ENCODE data around the gene OSBPL10.
"Not testable (repeated sequence)": the region's sequence is repeated elsewhere in the genome, so short reads cannot be mapped to it uniquely, and the experiment has no call there.

Gene OSBPL10

DNA sequence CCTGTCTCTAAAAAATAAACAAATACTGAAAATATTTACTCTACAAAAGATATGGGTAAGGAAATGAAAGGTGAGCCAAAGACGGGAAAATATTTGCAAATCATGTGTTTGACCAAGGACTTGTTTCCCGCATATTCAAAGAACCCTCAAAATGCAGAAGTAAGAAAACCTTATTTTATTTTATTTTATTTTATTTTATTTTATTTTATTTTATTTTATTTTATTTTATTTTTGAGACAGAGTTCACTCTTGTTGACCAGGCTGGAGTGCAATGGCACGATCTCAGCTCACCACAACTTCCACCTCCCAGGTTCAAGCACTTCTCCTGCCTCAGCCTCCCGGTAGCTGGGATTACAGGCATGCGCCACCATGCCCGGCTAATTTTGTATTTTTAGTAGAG, 11.9 kb upstream of the OSBPL10 start:
- not testable (repeated sequence) for DNase-seq

DNA sequence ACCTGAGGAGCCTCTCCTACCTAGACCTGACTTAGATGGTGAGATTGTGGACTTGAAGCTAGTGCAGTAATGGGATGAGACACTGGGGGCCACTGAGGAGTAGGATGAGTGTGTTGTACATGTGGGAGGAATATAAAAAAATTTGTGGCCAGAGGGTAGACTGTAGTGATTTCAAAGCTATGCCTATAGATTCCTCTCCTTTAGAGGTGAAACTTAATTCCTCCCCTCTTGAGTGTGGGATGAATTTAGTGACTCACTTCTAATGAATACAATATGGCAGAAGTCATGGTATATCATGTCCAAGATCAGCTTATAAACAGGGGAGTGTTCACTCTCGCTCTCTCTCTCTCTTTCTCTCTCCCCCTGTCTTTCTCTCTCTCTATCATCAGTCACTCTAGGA, 7.2 kb upstream of the OSBPL10 start:
- no peak for DNase-seq

DNA sequence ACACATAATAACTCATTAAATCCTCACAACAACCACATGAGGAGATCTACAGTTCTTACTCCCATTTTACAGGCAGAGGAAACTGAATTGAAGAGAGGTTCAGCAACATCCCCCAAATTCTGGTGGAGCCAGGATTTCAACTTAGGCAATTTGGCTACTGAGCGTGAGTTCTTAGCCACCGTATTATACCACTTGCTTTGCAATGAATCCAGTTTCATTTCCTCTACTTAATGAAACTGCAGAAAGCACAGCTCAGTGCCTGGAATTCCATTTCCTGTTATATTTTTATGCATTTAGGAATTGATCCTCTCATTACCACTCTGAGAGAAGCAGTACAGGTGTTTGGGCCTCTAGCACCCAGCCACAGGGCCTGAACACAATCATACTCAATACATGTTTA, 4.8 kb upstream of the OSBPL10 start:
- DNase-seq, result no peak

DNA sequence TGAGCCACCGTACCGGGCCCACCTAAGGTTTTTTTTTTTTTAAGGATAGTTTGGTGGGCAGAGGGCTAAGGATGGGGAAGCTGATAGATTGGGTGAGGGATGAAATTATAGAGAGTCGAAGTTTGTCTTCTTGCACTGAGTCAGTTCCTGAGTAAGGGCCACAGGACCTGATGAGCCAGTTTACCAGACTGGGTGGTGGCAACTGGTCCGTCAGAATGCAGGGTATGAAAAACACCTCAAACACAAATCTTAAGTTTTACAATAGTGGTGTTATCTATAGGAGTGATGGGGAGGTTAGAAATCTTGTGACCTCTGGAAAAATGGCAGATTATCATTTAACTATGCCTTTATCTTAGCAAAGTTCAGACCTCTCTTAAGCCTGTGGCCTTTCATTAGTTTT, 3.3 kb upstream of the OSBPL10 start:
- DNase-seq, result no peak

DNA sequence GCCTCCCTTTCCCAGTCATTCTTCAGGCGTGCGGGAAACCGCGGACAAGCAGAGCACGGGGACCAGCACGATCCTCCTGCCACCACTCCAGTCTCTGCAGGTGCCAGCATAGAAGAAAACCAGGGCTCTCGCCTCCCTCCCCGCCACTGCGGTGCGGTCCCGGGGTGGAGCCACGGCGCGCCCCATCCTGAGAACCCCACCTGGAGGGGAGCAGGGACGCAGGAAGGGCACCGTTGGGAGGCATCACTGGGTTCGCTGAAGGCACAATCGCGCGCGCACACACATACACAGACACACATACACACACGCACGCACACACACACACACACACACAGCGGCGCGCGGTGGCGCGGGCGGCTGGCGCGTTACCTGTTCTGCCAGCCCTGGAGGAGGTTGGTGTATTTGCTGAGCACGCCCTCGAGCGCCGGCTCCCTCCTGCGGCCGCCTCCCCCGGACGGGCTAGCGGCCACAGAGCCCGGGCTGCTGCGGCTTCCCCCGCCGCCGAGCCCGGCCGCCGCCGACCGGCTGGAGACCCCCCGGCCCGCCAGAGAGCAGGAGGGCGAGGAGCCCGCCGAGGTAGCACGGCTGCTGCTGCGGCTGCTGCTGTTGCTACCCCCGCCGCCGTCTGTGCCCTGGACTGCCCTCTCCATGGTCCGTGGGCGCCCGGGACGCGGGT, 394 bp downstream of the OSBPL10 start:
- DNase-seq, result no peak

DNA sequence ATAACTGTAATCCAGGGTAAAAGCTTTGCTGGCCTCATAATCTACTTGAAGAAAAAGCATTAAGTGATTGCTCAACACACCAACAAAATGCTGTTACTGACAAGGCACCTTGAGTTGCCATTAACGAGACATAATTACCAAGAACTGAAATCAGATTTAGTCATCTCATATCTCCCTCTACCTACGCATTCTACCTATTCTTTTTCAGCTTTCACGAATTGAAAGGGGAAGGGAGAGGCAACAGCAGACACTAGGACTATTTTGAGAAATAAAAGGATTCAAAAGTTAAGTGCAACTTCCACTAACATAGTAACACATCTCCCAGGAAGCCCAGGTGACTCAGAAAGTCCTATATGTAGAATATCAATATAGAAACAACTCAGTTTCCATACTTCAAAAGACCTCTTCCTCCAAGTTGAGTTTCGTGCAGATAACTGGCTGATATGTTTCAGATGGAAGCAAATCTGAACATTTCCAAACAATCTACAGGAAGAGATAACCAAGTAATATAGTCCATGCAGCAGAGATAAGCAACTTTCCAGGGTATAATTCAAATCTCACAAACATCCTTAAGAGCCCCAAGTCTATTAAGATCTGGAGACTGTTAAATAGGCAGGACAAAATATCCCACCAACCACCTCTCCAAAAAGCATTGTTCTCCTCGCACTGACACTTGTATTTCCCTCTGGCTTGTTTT, 1.9 kb downstream of the OSBPL10 start:
- no peak for DNase-seq

DNA sequence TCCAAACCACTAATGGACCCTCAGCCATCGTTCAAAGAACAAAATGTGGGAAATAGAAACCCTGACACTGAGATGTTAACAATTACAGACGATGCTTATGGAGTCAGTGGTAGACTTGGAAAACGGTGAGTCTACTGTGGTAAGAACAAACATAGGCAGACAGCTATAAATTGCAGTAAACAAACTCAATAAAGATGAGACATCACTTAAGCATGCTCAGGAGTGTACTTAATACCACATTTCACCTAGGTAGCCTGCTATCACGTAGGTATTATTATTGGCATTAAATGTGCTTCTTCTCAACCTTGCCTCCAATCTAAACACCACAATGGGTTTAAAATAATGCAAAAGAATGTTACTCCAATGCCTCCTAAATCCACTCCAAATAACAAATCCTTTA, 2.5 kb downstream of the OSBPL10 start:
- DNase-seq, result no peak

DNA sequence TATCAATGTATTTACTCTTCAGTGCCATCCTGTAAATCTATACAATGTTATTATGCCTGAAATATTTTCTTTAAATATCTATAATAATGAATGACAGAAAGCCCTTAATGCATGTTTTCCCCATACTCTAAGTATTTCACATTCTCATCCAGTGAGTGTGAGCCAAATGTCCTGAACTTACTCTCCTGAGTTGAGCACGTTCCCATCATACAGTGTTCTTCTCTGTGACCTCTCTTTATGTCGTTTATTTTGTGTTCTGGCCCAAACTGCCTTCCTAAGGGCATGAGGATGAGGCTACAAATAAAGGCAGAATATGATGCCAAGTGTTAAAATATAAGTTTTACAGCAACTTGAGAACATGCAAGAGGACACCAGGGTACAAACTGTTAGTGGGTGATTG, 3.3 kb downstream of the OSBPL10 start:
- DNase-seq, result no peak

DNA sequence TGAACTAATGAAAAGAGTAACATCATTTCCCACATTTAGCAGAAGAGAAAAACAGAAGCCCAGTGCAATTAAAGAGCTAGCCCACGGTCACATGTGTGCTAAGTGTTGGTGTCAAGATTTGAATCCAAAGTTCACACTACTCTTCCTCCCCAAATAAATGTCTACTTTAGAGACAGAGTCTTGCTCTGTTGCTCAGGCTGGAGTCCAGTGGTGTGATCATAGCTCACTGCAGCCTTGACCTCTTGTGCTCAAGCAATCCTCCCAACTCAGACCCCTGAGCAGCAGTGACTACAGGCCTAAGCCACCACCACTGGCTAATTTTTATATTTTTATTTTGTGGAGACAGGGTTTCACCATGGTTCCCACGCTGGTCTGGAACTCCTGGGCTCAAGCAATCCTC, 4.8 kb downstream of the OSBPL10 start:
- DNase-seq, result no peak

DNA sequence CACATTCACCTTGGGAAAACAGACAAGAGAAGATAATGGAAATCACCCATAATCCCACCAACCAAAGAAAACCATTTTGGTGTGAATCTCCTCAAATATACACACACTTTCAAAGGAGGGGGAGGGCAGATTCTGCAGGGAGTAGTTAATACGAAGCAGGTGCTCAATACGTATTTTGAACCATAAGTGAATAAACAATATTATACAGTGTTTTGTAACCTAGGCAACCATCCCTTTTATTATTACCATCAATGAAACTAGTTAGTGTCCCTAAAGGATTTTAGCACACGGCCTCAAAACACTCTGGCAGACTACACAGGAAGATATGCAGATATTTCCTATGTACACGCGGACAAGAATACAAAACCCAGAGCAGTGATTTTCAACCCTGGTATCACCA, 6.1 kb downstream of the OSBPL10 start:
- DNase-seq, result no peak

DNA sequence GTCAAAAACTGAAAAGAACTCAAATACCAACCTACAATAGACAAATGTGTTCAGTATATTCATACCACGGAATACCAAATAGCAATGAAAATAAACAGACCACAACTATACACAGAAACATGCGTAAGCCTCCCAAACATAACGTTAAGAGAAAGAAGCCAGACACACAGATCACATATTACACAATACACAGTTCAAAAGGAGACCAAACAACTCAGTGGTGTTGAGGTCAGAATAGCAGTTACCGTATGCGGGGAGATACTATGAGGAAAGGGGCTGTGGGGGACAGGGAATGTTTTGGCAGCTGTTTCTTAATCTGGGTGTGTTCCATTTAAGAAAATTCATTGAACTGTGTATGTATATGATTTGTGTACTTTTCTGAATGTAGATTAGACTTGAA, 6.6 kb downstream of the OSBPL10 start:
- no peak for DNase-seq

DNA sequence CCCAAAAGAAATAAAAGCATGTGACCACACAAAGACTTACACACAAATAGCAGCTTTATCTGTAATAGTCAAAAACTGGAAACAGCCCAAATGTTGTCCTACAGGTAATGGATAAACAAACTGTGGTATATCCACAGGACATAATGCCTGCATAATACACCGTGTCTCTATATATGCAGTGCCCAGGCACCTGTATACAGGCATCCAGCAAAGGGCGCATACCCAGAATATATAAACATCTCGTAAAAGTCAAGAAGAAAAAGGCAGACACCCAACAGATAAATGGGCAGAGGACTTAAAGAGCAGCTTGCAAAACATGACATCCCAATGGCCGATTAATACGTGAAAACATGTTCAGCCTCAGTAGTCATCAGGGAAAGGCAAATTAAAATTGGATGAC, 7.2 kb downstream of the OSBPL10 start:
- no peak for DNase-seq

DNA sequence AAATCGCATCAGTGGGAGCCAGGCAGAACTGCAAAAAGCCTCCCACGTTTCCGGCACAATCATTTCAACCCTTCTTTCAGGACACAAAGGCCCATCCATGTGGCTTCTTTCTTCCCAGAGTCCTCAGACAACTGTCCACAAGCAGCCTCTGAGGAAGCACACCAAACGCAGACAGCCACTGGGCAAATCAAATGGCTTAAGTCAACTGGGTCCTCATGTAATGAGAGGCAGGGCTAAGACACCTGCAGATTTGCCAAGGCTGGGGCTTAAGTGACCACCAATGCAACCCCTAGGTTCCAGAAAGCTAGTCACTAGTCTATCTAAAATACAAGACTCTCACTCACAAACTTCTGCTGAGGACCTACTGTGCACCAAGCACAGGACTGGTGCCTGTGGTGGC, 8.0 kb downstream of the OSBPL10 start:
- DNase-seq, result no peak

DNA sequence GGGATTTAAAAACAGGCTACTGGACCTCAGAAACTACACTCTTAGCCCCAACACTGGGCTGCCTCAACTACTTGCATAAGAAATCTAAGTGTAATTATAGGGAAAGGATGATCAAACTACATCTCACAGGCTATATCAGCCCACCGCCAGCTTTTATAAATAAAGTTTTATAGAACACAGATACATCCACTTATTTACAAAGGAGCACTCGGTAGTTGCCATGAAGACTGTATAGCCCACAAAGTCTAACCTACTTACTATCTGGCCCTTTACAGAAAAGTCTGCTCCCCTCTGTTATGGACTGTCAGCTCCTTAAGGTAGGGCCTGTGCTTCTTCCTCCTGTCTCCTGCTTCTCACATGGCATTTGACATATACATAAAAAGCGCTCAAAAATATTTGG, 9.5 kb downstream of the OSBPL10 start:
- no peak for DNase-seq

DNA sequence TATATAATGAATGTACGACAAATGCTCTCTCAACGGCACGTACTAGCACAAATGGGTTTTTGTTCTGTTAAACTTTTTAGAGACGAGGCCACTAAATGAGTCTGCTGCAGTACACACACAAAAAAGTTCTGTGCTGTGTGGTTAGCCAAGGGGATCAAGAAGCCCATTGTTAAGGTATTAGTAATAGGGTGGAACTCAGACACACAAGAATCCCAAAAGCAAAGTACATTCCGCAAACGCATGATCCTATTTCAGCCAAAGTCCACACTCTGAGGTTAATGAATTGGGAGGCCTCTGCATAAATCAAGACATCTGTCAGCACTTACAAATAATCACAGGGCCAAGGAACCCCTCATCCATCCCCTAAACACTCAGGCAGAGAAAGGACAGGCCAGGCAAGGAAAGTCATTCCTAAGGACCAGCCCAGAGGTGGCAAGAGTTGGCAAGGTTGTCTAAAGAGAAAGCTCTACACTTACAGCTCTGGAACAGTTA, 12.1 kb downstream of the OSBPL10 start:
- DNase-seq, result no peak

DNA sequence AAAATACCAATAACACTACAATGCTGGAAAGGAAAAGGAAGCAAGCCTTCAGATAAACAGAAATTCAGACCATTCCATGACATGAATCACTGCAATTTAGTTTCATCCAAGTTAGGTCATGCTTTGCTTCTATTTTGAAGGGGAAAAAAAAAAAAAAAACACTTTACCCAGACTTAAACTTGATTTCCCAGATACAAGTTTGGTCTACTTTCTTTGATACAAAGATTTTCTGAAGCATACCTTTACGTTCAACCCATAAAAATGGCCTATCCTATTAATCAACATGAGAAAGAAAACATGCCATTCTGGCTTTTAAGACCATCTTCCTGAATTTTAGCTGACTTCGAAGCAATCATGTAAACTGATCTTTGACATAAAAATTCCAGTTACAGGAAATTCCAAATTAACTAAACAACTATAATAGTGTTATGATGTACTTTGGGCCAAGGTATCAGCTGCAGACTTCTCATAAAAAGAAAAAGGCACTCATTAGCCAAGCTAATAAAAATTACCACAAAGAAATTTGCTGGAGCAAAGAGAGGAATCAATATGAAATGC, 12.6 kb downstream of the OSBPL10 start:
- no peak for DNase-seq

DNA sequence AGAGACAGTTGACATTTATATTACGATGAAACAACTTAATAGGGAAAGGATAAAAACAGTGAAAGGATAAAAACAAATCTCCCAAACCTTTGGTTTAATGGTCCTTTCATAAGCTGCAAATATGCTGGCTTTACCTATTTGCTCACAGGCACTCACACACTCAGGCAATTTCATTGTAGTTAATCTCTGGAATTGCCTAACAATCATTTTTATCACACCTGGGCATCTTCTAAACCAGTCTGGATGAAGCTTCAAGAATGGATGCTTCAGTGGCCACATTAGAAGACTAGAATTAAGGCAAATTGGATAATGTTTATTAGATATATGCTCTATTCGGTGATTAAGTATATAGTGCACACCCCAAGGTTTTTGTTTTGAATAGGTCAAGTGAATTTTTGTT, 13.5 kb downstream of the OSBPL10 start:
- no peak for DNase-seq

DNA sequence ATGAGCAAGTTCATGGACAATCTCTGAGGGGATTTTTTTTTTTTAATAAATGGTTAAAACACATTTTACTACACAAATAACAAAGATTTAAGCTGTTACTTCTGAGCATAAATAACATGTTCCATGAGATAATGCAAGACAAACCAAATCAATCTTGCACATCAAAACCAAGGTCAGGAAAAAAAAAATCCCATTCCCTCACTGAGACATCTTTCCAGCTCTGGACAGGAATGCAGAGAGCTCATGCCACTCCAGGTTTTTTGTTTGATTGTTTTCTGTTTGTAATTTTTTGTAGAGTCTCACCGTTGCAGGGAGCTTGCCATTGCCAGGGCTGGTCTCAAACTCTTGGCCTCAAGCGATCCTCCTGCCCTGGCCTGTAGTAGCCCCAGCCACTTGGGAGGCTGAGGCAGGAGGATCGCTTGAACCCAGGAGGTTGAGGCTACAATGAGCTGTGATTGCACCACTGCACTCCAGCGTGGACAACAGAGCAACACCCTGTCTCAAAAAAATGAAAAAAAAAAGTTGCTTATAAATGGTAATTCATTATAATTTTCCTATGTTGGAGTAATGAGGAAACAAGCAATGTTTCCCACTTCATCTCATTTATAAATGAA, 14.0 kb downstream of the OSBPL10 start:
- DNase-seq, result no peak

DNA sequence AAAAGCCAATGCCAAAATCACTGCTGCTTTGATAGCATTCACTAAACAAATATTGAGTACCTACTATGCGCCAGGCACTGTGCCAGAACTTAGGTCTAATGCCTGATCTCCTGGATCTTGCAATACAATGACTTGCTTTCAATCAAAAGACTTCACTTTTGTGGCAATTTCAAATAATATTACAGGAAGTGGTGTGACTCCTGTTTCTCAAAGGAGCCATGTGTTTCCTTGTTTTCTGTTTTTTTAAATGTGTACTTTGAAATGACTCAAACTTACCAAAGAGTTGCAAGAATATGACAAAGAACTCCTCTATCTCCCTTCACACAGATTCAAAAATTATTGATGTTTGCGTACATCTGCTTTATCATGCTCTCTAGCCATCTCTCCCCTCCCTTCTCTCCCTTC, 18.3 kb downstream of the OSBPL10 start:
- DNase-seq, result no peak

DNA sequence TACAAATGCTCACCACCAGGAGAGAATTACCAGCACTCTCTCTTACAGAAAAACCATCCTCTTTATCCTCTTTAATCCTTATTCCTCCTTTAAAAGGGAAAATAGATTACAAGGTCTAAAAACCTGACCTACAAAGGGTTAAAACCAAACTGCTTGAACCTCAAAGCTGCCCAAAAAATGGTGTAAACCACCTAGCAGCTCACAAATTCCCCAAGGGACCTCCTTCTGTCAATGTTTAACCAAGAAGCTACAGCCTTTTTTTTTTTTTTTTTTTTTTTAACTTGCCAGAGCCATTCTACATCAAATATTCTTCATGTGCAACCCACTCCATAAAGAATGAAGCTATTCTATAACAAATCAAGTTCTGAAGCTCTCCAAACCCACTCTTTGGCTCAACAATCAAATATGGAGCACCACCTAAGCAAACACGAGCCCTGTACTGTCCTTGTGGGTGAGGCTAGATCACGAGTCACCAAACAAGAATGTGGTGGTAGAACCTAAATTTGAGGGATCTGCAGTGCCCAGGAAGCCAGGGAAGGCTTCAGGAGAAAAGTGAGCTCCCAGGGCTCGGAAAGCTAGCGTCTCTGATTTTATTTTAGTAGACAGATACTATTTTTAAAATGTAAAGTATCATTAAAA, 20.1 kb downstream of the OSBPL10 start:
- DNase-seq, result no peak

DNA sequence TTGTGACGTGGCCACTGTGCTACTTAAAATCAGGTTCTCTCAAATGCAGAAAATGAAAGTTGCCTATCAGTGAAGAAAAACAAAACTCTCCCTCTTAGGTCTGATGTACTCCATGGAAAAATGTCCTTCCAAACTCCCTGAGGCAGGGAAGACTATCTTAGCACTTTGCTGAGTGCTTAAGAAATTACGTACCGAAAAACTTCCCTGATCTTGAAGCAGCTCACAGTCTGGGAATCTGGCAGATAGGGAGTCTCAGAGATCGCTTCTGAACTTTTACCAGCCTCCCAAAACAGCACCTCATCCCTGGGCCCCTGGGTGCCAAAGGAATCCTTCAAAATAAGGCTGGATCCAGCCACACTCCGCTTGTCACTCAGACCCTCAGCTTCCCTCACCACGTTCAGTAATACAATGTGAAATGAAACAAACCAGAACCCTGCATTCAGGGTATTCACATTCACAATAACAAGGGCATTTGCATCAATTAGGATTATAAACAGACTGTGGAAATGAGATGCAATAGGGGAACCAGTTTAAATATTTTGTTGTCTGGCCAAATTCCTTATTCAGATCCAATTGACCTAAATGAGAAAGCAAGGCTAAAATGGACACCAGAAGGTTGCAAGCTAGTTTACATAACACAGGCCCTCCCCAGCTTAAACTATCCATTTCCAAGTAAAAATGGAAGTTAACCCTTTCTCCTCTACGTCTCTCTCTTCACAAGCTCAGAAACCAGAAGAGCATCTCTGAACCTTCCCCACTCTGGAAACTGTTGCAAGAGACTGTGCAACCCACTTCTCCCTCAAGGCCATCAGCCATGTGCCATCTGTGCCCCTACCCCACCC, 20.9 kb downstream of the OSBPL10 start:
- DNase-seq, result no peak

DNA sequence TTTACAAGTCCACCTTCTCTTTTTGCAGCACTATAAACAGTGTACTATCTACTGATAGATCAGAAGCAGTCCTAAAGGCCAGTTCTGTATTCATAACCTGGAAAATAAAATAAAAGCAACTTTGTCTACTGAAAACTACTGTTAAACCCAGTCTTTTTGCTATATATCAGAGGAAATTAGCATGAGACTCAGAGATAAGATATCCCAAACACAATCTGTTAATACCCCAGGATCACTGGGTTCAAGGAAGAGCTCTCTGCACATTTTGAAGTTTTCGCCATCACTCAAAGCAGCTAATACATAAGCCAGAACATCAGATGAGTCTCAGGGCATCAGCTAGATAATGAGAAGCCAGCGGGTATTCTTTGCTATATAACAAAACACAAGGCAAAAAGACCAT, 21.8 kb downstream of the OSBPL10 start:
- no peak for DNase-seq
